Activated CD8-positive, alpha-beta memory T cell treated with anti-CD3 and anti-CD28 coated beads, Interleukin-2, amount 50 U/mL, for 48 hours (primary cell): ENCODE data around the gene TEAD1.

Experiments
- DNase-seq: peaks from one replicate; pipeline ENCODE4 v3.0.0-alpha.2; 2020

The TEAD1 gene

DNA sequence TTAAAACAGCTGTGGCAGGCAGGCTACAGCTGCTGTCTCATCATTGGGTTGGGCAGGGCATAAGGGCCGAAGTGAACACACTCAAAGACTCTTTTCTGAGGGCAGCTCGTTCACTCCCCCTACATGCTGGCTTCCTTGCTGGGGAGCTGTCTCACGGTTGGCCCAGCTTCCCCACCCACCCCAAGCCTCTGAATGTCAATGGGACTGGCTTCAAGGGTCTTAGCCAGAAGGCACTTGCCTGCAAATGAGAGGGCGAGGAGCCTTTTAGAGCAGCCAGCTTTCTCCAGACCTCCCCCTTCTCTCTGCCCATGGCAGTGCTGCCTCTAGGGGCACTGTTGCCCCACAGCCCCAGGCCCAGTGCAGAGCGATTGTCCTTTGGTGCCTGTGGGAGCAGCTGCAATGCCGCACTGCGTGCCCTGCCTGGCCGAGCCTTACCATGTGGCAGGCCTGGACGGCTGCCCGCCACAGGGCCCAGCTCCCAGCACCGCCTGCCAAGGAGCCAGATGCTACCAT, 240.2 kb downstream of the TEAD1 start:
- peak; percentile 56 for DNase-seq

GRCh38 chr11:12915093-12915492, 240.9 kb downstream of the TEAD1 start:
- DNase-seq = no peak

DNA sequence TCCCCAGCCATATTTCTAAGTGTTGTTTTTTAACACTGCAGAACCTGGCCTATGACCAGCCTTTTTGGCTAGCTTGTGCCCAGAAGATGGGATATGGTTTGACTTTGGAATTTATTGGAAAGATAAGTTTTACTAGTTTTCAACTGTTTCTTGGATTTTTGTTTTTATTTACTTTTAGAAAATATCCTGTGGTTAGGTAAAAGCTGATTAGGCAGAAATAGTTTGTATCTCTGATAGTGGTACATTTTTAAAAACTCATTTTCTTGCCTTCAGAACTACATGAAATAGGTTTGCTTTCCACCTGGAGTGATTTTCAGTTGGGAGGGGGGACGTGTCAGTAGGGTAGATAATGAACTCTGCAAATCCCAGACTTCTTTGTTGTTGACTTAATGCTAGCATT, 243.6 kb downstream of the TEAD1 start:
- no peak for DNase-seq

DNA sequence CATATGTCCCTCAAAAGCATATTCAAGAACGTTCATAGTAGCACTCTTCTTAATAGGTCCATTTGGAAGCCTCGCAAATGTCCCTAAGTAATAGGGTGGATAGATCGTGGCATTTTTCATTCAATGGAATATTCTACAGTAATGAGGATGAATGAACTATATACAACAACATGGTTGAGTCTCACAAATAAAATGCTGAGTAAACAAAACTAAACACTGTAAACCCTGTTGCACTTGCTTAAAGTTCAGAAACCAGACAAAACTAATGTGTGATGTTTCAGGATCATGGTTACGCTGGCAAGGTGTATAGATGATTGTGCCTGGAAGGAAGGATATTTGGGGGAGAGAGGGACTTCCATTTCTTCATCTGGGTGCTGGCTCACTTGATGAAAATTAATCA, 244.4 kb downstream of the TEAD1 start:
- no peak for DNase-seq

- no peak for DNase-seq
Observed at GRCh38 chr11:12922418-12922817, 248.2 kb downstream of the TEAD1 start.

GRCh38 chr11:12922980-12923507, 248.8 kb downstream of the TEAD1 start:
- no peak for DNase-seq

DNA sequence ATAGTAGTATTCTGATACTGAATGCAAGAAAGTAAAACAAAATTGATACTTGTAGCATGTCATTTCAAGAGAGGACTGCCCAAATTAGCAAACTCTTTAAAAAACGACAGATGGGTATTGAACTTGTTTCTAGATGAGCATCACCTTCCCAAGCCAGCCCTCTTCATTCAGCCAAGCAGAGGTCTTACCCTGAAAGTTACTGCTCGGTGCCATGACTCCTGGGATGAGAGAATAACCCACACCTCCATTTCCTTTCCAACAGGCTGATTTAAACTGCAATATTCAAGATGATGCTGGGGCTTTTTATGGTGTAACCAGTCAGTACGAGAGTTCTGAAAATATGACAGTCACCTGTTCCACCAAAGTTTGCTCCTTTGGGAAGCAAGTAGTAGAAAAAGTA, 250.4 kb downstream of the TEAD1 start:
- no peak for DNase-seq

DNA sequence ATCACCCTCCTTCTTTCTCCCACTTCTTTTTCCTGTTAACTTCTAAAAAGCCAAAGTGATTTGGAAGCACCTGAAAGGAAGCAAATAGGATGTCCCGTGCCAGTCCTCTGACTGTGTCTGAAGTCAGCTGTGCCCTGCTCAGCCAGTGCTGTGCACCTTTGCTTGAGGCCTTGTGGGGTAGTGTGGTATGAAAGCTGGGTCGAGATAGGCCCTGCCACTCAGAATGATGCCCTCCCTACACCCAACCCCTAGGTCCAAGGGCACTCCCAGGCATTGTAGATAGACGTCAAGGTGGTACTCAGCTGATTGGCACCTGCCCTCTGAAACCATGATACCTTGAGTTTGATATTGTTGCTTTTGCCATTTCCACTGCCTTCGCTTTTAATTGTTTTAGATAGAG, 251.3 kb downstream of the TEAD1 start:
- no peak for DNase-seq

GRCh38 chr11:12927221-12927620, 253.0 kb downstream of the TEAD1 start:
- DNase-seq = no peak

- no peak for DNase-seq
Observed at GRCh38 chr11:12927886-12928285, 253.7 kb downstream of the TEAD1 start.

DNA sequence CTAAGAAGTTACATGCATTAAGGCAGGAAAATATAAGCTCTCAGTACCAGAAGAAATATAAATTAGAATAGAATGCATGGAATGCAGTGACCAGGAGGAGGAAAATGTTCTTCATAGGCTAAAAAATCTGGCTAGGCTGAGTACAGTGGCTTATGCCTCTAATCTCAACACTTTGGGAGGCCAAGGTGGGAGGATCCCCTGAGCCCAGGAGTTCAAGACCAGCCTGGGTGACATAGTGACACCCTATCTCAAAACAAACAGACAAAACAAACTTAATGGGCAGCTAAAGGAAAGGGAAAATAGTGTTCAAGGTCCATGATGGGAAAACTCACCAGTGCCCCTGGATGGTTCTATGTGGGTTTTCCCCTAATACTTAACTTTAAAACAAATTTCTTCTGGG, 256.6 kb downstream of the TEAD1 start:
- no peak for DNase-seq

- DNase-seq = no peak
Observed at GRCh38 chr11:12932485-12932884, 258.3 kb downstream of the TEAD1 start.

DNA sequence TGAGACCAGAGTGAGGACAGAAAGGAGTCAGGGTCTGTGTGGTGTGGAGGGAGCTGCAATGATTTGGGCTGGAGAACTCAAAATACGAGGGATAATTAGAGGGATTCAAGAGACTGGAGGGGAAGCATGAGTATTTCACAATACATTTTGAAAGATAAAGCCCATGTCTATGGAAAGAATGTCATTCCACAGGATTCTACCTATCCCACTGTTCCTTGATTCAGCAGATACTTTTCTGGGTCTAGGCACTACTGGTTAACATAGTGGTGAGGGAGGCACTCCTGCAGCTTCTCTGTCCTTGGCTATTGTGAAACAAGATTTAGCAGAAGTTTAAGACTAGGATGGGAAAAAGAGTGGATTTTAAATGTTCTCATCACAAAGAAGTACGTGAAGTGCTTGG, 262.0 kb downstream of the TEAD1 start:
- no peak for DNase-seq

DNA sequence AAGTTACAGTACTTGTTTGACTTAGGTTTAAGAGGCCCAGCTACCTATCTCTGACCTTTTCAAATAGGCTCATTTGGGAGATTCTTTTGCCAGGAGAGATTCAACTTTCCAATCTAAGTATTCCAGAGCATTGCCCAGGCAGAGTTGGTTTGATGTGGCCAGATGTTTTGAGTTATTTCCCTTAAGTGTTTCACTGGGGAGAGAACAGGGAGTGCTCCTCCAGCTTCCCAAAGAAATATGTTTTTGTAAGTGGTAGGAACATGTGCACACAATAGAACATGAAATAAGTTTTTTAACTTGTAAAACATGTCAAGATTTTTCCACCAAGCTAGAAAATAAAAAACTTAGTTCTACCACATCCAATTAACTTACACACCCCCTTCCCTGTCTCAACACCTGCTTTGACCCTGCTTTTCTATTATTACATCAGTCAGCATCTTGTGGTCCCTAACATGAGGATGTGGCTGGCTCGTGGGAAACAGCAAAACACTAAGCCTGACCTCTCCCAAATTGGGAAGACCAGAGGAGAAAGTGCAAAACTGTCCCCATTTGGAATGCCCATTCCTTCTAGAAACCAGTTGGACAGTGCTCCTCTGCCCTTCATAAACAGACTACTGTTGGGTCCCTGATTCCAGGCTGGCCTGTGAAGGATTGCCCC, 264.5 kb downstream of the TEAD1 start:
- no peak for DNase-seq

- DNase-seq = no peak
Observed at GRCh38 chr11:12941671-12942070, 267.4 kb downstream of the TEAD1 start.

GRCh38 chr11:12942157-12942556, 267.9 kb downstream of the TEAD1 start:
- no peak for DNase-seq

- DNase-seq = no peak
Observed at GRCh38 chr11:12943311-12943710, 269.1 kb downstream of the TEAD1 start.

DNA sequence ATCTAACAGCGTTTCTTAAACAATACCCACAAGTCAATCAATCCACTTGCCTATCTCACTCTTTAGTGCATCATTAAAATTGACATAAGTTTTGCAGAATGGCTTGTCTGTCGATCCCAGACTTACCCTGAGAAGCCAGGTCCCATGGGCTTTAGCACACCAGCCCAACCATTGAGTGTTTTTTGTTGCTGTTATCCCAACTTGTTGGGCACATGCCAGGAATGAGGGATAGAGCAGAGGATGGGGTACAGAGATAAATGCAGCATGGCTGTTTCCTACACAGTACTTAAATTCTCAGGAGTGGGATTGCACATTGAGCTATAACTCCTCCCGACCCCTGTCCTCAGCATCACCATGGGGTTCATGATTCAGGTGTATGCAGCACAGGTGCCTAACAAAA, 270.7 kb downstream of the TEAD1 start:
- DNase-seq = no peak

- DNase-seq = no peak
Observed at GRCh38 chr11:12949453-12949852, 275.2 kb downstream of the TEAD1 start.

DNA sequence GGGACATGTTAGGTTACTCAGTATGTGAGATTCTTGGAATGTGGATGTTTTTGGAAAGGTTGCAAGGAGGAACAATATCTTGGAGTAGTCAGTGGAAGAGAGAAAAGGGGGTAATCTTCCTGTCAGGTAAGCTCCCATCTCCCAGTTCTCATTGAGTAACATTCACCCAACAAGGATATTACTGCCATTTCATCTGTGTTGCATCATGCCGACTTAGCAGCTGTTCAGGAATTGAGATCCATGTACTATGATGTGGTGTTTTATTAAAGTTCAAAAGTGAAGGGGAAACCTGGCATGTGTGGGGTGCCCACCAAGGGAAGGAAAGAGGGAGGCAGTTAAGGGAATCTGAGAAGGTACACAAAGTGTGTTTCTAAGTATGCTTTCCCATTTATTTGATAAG, 276.4 kb downstream of the TEAD1 start:
- no peak for DNase-seq

GRCh38 chr11:12951376-12951775, 277.2 kb downstream of the TEAD1 start:
- no peak for DNase-seq

DNA sequence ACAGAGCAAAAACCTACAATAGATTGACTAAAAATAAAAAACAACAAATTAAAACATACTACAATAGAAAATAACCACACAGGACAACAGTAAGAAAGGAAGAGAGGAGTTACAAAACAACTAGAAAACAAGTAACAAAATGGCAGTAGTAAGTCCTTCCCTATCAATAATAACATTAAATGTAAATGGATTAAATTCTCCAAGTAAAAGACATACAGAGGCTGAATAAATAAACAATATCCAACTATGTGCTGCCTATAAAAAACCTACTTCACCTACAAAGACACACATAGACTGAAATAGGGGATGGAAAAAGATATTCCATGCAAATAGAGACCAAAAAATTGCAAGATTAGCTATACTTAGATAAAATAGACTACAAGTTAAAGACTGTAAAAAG, 277.9 kb downstream of the TEAD1 start:
- DNase-seq = no peak

DNA sequence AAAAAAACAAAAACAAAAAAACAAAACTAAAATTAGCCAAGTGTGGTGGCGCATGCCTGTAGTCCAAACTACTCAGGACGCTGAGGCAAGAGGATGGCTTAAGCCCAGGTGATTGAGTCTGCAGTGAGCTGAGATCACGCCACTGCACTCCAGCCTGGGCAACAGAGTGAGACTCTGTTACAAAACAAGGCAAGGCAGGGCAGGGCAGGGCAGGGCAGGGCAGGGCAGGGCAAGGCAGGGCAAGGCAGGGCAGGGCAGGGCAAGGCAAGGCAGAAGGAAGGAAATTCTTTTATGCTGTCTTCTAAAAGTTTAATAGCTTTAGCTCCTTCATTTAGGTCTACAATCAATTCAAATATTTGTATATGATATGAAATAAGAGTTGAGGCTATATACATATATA, 284.8 kb downstream of the TEAD1 start:
- no peak for DNase-seq

DNA sequence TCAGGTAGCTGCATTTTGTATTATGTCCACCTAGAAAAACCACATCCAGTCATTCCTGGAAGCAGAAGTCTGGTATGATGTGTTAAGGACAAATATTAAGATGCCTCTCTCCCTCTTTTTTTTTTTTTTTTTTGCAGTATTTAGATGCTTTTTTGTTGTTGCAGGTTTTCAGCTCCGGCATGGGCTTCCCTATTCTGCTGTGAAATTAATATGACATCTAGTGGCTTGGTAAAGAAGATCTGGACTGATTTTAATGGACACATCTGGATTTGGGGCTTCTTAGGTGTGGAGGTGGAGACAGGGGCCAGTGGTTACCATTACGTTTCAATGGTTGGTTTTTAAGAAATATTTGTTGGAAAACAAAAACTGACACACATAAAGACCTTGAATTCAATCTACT, 287.4 kb downstream of the TEAD1 start:
- no peak for DNase-seq

GRCh38 chr11:12962306-12962705, 288.1 kb downstream of the TEAD1 start:
- DNase-seq = no peak
